Transverse colon (tissue), 4 donors: ENCODE results near the gene CDK14. TPM values are rescaled to one million over a fixed set of nuclear protein-coding genes. Genes with fewer than 3 reads are reported as not detected.

Experiments used
- DNase-seq: peaks from one replicate; pipeline ENCODE4 v3.0.0-alpha.2; 2019
- H3K27ac ChIP-seq, 4 donors: fragments of 200-600 bp; sonication (generic); 2 replicates each; pipeline ENCODE4 v1.5.1; 2016 to 2018; ENCODE audit warnings: inconsistent platforms in 4 of 4
- H3K27me3 ChIP-seq: fragments of 200-600 bp; sonication (generic); 2 replicates; pipeline ENCODE4 v1.5.1; 2017; ENCODE audit warnings: inconsistent platforms
- H3K36me3 ChIP-seq, 4 donors: fragments of 200-600 bp; sonication (generic); 2 replicates each; pipeline ENCODE4 v1.5.1; 2017 to 2019; ENCODE audit warnings: inconsistent platforms in 4 of 4
- H3K4me1 ChIP-seq, 4 donors: fragments of 200-600 bp; sonication (generic); 2 replicates each; pipeline ENCODE4 v1.5.1; 2017 to 2020; ENCODE audit warnings: inconsistent platforms in 4 of 4
- H3K4me3 ChIP-seq, 4 donors: fragments of 200-600 bp; sonication (generic); 1 replicate in 1 of 4; 2 replicates in 3 of 4; pipeline versions ENCODE4 v1.5.1 to v1.6.1; 2017 to 2019; ENCODE audit warnings: inconsistent platforms in 4 of 4
- H3K9me3 ChIP-seq, 2 donors: fragments of 200-600 bp; sonication (generic); 2 replicates each; pipeline ENCODE4 v1.5.1; 2017 to 2019; ENCODE audit warnings: inconsistent platforms in 2 of 2
- CTCF ChIP-seq, 5 experiments: fragments of 200-600 bp in 3 of 5; fragments of 450-650 bp in 2 of 5; sonication (generic) in 3 of 5; IDR thresholded peaks; 1 replicate in 2 of 5; 2 replicates in 3 of 5; pipeline ENCODE4 v1.5.1; 2016 to 2017; ENCODE audit warnings: antibody characterized with exemption in 5 of 5, inconsistent platforms in 3 of 5, mild to moderate bottlenecking in 2 of 5, moderate library complexity in 1 of 5
- EP300 ChIP-seq: sonication (generic); formaldehyde crosslinking; IDR thresholded peaks from one replicate; pipeline ENCODE4 v1.6.1; 2017; ENCODE audit warnings: antibody characterized with exemption, low read depth
- POLR2A ChIP-seq: fragments of 450-650 bp; IDR thresholded peaks from one replicate; pipeline ENCODE4 v1.6.1; 2016; ENCODE audit warnings: antibody characterized with exemption, mild to moderate bottlenecking, moderate library complexity
- POLR2AphosphoS5 ChIP-seq, 3 donors: sonication (generic); formaldehyde crosslinking; IDR thresholded peaks; one replicate each; pipeline ENCODE4 v1.6.1; 2016; ENCODE audit warnings: antibody characterized with exemption in 3 of 3
- WGBS, 2 donors: methylation state at CpG; one replicate each; pipeline ENCODE4 v1.1.5; 2018; ENCODE audit warnings: low coverage in 1 of 2; 5-methylcytosine and 5-hydroxymethylcytosine counted together
- in situ Hi-C, 4 donors: fragments of 200-750 bp; cut with MboI; loops; one replicate each; pipeline versions ENCODE4 v1.15.0 to v1.15.1; 2017; ENCODE audit warnings: low sequenced_read_pairs in 3 of 4, low pct_ligation_motif_present in 1 of 4, low pct_unique_long_range_greater_than_20kb in 1 of 4
- intact Hi-C: fragments of 100-400 bp; cut with DNase I; formaldehyde crosslinking; loops from one replicate; pipeline ENCODE4 v1.15.1; 2023; ENCODE audit warnings: low total_unique reads
- total RNA-seq, 4 donors: library from RNA; depleted of rRNA; stranded (reverse); fragments of >200 nt; gene quantifications; one replicate each; pipeline ENCODE4 v1.1.0, GENCODE V29; 2016

The CDK14 gene
- total RNA-seq, 4 donors from 2014 or later = 0.40 to 15.4 (median 4.8) TPM

DNA sequence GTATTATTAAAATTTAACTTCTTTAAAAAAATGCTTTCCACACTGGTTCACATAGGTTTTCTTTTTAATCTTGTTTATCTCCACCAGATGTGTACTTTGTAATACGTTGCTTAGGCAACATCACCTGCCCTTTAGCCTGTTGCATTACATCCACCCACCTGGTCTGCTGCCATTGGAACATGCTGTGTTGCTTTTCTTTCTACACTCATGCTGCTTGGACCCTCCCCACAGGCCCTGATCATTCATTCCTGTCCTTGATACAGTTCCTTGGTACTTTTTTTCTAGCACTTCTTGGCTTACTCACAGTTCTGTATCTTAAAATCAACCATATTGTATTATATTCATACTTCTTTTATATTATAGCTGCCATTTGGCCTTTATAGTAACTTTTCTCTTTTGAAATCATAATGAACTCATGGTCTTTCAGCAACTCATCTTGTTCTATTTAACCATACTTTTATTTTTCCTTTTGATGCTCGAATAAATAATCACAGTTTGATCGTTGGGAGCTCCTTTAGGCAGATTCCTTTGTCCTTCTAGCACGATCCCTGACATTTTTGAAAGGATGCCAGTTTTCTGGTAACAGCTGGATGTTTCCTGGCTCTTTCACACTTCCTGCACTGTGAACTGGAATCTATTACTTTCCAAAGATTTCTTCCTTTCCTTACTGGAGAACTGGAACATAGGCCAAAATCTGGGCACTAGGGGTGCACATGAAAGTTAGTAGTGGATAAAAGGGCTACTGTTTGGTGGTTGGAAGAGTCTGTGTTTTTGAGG, 125.1 kb downstream of the CDK14 start:
- H3K9me3 ChIP-seq = no peaks in the 10 kb centered on the region
- no peaks in the 10 kb centered on the region for H3K36me3 ChIP-seq
- in situ Hi-C loops = no loop called here
- H3K4me1 ChIP-seq = peaks cover 3 to 36% (median 11%) of the 10 kb centered on the region in 4 donors
- H3K4me3 ChIP-seq = no peak overlapping the region
- H3K27ac ChIP-seq = peak overlapping the region; percentile 31 to 52 (median 47)
- DNase-seq = peak; percentile 48
- intact Hi-C loops = no loop called here
- TF ChIP-seq POLR2AphosphoS5 (IDR thresholded peaks at IDR 0.05) (peak in 1 of 3 donors; percentile 16), EP300 (no peak)
- no peaks in the 10 kb centered on the region for H3K27me3 ChIP-seq
- 21 to 33% methylated on average over 4 of the region's 4 CpGs for WGBS, 2 donors

DNA sequence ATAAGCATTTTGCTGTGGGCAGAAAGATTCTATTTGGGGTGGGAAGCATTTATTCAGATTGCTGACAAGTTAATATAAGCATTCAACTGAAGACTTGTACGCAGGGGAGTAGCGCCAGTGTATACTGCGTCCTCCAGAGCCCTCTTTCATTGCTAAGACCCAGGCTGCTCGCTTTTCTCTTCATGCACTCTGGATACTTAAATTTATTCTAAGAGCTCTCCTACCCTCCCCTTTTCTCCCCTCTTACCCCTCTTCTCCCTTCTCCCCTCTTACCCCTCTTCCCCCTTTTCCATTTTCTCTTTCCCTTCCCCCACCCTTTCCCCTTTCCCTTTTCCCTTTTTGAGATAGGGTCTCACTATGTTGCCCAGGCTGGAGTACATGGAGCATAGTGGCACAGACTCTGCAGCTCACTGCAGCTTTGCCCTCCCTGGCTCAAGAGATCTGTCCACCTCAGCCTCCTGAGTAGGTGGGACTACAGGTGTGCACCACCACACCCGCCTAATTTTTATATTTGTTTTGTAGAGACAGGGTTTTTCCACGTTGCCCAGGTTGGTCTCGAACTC, 125.8 kb downstream of the CDK14 start:
- H3K27ac ChIP-seq = peak overlapping the region in 3 of 4 donors; percentile 46 to 52 (median 48)
- no peaks in the 10 kb centered on the region for H3K9me3 ChIP-seq
- no peaks in the 10 kb centered on the region for H3K27me3 ChIP-seq
- in situ Hi-C loops (no loop called here), intact Hi-C loops (no loop called here)
- peaks cover 8 to 40% (median 18%) of the 10 kb centered on the region in 4 donors for H3K4me1 ChIP-seq
- no peaks in the 10 kb centered on the region for H3K36me3 ChIP-seq
- H3K4me3 ChIP-seq = no peak overlapping the region
- WGBS, 2 donors = 85 to 86% methylated on average over 4 to 7 of the region's 7 CpGs
- TF ChIP-seq CTCF (IDR thresholded peaks at IDR 0.05) (no peak), POLR2AphosphoS5 (IDR thresholded peaks at IDR 0.05) (no peak), EP300 (no peak)
- no peak for DNase-seq

DNA sequence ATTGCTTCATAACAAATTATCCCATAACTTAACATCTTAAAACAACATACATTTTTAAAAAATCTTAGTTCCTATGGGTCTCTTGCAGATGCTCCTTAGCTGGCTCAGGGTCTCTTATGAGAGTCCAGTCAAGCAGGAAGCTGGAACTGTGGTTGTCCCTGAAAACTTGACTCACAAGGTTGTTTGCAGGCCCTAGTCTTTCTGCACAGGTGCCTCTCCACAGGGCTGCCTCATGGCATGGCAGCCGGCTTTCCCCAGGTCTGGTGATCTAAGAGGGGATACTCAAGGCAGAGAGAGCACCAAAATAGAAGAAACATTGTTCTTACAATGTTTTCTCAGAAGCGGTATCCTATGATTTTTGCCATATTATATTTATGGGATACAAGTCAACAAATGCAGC, 127.1 kb downstream of the CDK14 start:
- H3K27ac ChIP-seq = no peak overlapping the region
- peaks cover 14 to 41% (median 23%) of the 10 kb centered on the region in 4 donors for H3K4me1 ChIP-seq
- TF ChIP-seq POLR2A (no peak), EP300 (no peak), POLR2AphosphoS5 (IDR thresholded peaks at IDR 0.05) (no peak), CTCF (IDR thresholded peaks at IDR 0.05) (no peak)
- in situ Hi-C loops (no loop called here), intact Hi-C loops (no loop called here)
- H3K4me3 ChIP-seq = no peak overlapping the region
- H3K36me3 ChIP-seq = no peaks in the 10 kb centered on the region
- whole genome bisulfite sequencing, 2 donors = 89 to 100% methylated on average over 1 to 2 of the region's 2 CpGs
- DNase-seq = no peak
- H3K27me3 ChIP-seq = no peaks in the 10 kb centered on the region
- H3K9me3 ChIP-seq = no peaks in the 10 kb centered on the region

GRCh38 chr7:90723866-90724265, 127.7 kb downstream of the CDK14 start:
- Histone ChIP-seq H3K4me3 (no peak overlapping the region), H3K9me3 (no peaks in the 10 kb centered on the region), H3K27me3 (no peaks in the 10 kb centered on the region), H3K4me1 (peaks cover 14 to 41% (median 23%) of the 10 kb centered on the region in 4 donors), H3K36me3 (no peaks in the 10 kb centered on the region), H3K27ac (no peak overlapping the region)
- in situ Hi-C loops = no loop called here
- DNase-seq = no peak
- no peak for TF ChIP-seq CTCF (IDR thresholded peaks at IDR 0.05)
- intact Hi-C loops = no loop called here
